Iris pigment epithelial cell (primary cell): ENCODE measurements around the gene ERCC3.
"Not testable (repeated sequence)": the region's sequence is repeated elsewhere in the genome, so short reads cannot be mapped to it uniquely, and the experiment has no call there.

Source experiments
- DNase-seq: peaks from one replicate; pipeline ENCODE4 v3.0.0-alpha.2; 2011; ENCODE audit warnings: low read depth

The ERCC3 gene

DNA sequence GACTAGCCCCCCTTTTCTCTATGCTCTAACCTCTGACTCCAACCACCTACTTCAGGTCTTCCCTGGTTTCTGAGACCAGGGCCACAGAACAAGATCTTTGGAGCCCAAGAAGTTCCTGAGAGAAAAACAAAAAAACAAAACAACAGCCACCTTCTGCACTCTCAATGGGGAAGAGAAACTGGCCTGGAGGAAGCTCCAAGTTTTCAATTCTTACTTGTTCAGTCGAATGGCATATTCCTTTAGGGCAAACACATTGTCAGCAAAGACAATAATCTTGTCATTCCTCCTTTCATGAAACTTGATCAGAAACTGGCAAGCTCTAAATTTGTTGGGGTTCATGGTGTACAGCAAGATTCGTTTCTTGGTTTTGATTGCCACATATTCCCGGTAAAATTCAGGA lies 15.0 kb downstream of the ERCC3 start:
- DNase-seq, result no peak

DNA sequence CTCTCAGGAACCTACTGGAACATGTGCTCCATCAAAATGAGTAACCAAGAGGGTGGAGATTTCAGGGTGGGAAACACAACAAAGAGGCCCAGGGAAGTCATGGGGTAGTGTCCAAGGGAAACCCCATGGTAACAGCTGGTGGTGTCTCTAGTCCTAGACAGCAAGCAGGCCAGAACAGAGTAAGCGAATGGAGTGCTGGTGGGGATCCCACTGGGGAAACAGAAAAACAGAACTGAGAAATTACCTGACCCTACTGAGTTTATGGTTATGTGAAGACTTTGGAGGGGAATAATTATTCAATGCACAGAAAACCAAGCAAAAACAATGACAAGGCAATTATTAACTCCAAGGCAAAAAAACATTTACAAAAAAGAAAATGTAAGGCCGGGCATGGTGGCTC lies 16.9 kb downstream of the ERCC3 start:
- DNase-seq, result peak; percentile 15

DNA sequence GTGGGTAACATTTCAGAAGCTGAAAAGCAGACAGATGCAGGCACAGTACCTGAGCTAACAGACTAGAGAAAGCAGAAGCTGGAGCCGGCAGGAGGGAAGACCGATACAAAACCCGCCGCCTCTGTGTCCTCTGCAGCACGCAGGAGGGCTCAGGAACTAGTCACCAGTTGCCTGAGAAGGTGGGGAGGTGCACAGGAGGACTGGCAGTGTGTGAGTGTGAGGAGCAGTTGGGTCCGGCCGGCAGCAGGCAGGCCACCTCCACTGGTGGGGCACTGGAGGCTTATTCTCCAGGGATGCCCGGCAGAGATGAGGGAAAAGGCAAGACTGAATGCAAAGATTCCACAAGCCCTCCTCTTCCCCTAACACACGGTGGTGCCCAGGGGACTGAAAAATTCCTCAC lies 18.2 kb downstream of the ERCC3 start:
- no peak for DNase-seq

DNA sequence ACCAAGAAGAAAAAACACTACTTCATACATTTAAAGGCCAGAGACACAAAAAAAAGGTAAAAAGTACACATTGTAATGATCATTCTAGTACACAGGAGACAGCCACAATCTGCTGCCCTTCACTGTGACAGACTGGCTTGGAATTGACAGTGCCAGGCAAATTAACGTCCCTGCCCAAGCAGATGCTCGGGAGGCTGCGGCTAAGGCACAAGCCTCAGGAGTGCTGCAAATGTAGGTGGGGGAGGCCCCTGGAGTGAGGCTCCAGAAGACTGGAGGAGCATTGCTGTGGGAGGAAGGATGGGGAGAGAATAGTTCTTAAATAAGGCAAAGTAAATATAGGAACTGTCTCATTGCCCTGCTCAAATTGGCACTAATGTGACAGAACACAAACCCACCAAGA lies 18.6 kb downstream of the ERCC3 start:
- DNase-seq, result no peak

DNA sequence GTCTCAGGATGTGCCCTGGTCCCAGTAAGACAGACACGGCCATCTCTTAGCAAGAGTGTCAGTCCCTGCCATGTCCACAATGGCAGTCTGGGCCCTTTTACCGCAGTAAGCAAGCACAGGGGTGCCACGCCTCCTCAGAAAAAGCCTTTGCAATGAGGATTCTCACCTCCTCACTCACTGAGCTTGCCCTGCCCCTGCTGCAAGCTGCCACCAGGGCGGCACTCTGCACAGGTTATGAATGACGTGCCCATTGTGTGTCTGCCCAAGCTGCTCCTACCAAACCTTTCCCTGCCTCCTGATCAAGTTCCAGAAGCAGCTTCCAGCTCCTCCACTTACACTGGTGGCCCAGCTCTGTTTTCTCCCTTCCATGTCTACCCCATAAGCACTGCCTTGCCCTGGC lies 23.3 kb downstream of the ERCC3 start:
- no peak for DNase-seq

DNA sequence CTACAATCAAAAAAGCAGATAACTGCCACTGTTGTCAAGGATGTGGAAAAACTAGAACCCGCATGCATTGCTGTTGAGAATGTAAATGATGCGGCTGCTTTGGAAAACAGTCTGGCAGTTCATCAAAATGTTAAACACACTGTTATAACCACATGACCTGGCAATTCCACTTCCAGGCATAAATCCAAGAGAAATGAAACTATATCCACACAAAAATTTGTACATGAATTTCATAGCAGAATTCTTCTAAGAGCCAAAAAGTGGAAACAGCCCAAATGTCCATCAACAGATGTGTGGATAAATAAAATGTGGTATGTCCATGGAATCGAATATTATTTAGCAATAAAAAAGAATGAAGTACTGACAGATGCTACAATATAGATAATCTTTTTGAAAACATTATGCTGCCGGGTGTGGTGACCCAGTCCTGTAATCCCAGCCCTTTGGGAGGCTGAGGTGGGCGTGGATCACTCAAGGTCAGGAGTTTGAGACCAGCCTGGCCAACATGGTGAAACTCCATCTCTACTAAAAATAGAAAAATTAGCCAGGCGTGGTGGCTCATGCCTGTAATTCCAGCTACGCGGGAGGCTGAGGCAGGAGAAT lies 32.0 kb downstream of the ERCC3 start:
- peak; percentile 41 for DNase-seq

DNA sequence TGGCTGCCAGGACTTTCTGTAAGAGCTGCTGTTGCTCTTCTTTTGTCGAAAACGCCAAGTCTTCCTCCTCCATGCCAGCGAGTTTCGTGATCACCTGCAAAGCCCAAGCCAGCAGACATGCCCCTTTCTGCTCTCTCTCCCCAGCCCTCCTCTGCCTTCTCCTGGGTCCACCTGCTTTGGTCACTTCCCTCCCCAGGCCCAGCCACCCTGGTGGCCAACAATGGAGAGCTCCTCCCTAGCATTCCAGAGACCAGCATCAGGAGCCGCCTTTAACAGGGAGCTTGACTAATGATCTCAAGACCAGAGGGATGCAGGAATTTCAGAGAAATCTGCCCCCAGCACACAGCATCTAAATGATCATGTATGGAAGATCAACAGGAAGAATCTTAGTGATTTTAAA lies 34.6 kb downstream of the ERCC3 start:
- DNase-seq, result no peak

DNA sequence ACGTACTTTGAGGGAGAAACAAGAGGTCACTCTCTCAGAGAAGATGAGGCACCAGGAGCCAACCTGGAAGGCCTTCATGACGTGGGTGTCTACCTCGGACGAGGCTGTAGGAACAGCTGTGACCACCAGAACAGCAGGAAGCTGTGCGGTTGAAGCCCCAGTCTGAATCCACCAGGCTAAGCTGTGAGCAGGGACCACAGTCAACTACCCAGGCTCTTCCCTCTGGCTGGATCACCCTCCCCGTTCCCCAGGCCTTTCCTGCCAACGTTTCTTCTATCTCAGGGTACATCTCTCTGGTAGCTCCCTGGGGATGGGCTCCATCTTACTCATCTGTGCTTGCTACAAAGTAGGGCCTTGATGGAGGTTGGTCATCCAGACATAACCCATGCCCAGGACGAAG lies 37.1 kb downstream of the ERCC3 start:
- DNase-seq, result no peak

DNA sequence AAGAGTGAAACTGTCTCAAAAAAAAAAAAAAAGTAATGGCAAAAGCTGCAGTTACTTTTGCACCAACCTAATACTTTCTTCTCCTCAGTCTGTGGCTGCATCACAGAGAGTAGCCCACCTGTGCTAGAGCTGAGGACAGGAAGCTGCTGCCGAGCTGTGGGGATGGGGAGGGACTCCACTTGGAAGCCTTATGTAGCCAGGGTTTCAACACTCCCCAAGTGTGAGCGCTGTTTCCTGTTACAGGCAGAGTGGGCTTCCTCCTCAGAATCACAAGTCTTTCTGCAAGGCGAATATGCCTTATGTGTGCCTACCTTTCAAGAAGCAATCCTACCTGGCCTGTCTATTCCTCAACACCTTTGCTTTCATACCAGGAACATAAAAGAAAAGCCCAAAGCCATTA lies 37.6 kb downstream of the ERCC3 start:
- DNase-seq, result no peak

DNA sequence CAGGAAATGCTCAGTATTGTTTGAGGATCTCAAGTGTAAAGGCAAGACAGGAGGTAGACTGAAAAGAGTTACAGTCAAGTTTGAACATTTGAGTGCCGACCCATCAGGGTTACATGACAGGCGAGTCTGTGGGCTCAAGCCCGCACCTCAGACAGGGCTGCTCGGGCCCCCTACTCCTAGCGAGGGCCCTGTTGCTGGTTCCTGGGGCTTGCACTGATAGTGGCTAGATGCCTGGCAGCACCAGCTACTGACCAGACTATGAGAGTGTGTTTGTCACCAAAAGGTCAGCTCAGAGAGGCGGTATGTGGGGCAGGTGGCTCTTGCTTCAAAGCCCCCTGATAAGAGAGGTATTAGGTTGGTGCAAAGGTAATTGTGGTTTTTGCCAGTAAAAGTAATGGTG lies 38.2 kb downstream of the ERCC3 start:
- no peak for DNase-seq

DNA sequence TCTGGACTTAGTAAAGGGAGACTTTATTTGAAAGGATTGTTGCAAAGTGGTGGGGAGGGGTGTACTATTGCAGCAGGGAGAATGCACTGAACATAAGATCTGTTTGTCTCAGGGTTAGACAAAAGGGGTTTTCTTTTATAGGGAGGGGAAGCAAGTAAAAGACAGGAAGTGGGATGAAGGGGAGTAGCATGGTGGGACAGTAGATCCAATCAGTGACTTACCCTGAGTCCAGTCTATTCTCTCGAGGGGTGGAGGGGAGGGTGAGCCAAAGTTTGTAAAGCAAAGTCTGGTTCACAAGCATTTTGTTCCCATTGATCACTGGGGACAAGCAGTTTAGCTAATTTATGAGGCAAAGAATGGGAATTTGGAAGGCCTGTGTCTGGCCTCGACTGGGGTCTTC lies 38.8 kb downstream of the ERCC3 start:
- DNase-seq, result no peak

DNA sequence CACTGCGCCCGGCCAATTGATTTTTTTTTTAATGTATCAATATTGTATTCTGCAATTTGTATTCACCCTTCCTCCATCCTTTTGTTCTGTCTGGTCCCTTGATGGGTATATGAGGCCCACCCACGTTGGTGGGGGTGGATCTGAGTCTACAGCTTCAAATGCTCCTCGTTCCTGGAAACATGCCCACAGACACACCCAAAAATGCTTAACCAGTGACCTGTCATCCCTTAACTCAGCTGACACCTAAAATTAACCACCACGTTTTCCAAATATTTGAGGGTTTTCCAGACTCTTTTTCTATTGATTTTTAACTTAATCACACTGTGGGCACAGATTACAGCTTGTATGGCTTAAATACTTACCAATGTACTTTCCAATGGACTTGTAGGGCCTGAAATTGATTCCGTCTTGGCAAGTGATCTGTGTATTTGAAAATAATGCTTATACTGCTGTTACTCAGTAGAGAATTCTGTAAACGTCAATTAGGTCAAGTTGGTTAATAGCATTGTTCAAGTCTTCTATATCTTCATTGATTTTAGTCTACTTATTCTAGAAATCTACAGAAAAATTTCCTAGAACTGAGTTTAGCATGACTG lies 39.5 kb downstream of the ERCC3 start:
- peak; percentile 23 for DNase-seq

DNA sequence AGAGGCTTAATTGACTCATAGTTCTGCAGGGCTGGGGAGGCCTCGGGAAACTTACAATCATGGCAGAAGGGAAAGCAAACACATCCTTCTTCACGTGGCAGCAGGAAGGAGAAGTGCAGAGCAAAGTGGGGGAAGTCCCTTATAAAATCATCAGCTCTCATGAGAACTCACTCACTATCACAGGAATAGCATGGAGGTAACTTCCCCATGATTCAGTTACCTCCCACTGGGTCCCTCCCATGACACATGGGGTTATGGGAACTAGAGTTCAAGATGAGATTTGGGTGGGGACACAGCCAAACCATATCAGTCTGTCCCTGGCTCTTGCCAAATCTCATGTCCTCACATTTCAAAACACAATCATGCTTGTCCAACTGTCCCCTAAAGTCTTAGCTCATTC lies 52.8 kb downstream of the ERCC3 start:
- not testable (repeated sequence) for DNase-seq

DNA sequence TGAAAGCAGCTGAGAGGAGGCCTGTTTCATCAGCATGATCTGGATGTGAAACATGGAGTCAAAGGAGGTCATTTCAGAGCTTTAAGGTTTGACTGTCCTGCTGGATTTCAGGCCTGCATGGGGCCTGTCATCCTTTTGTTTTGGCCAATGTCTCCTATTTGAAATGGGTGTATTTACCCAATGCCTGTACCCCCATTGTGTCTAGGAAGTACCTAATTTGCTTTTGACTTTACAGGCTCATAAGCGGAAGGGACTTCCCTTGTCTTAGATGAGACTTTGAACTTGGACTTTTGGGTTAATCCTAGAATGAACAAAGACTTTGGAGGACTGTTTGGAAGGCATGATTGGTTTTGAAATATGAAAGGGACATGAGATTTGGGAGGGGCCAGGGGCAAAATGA lies 54.5 kb downstream of the ERCC3 start:
- no peak for DNase-seq

DNA sequence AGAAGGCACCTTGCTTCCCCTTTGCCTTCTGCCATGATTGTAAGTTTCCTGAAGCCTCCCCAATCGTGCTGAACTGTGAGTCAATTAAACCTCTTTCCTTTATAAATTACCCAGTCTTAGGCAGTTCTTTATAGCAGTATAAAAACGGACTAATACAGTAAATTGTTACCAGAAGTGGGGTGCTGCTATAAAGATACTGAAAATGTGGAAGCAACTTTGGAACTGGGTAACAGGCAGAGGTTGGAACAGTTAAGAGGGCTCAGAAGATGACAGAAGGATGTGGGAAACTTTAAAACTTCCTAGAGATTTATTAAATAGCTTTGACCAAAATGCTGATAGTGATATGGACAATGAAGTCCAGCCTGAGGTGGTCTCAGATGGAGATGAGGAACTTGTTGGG lies 56.2 kb downstream of the ERCC3 start:
- not testable (repeated sequence) for DNase-seq

DNA sequence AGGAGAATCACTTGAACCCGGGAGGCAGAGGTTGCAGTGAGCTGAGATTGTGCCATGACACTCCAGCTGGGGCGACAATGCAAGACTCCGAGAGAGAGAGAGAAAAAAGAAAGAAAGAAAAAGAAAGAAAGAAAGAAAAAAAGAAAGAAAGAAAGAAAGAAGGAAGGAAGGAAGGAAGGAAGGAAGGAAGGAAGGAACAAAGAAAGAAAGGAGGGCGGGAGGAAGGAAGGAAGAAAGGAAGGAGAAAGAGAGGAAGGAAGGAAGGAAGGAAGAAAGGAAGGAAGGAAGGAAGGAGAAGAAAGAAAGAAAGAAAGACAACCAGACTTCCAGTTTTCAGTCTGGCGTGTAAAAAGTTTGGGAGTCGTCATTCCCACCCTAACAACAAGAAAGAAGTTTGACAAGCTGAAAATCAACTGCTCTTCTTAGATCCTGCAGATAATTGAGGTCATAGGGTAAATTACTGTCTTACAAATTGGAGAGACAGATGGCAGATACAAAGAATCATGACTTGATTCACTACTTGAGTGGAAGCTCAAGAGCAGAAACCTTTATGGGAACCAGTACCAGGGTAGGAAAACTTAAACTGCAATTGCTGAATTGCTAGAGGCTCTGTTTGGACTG lies 58.8 kb downstream of the ERCC3 start:
- no peak for DNase-seq

DNA sequence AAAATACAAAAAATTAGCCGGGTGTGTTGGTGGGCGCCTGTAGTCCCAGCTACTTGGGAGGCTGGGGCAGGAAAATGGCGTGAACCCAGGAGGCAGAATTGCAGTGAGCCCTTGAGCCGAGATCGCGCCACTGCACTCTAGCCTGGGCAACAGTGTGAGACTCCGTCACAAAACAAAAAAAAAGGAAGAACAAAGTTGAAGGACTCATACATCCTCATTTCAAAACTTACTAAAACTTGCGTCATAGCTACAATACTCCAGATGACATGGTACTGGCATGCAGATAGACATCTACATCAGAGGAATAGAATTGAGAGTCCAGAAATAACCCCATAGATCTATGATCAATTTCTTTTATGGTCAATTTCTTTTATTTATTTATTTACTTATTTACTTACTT lies 60.2 kb downstream of the ERCC3 start:
- DNase-seq, result no peak

DNA sequence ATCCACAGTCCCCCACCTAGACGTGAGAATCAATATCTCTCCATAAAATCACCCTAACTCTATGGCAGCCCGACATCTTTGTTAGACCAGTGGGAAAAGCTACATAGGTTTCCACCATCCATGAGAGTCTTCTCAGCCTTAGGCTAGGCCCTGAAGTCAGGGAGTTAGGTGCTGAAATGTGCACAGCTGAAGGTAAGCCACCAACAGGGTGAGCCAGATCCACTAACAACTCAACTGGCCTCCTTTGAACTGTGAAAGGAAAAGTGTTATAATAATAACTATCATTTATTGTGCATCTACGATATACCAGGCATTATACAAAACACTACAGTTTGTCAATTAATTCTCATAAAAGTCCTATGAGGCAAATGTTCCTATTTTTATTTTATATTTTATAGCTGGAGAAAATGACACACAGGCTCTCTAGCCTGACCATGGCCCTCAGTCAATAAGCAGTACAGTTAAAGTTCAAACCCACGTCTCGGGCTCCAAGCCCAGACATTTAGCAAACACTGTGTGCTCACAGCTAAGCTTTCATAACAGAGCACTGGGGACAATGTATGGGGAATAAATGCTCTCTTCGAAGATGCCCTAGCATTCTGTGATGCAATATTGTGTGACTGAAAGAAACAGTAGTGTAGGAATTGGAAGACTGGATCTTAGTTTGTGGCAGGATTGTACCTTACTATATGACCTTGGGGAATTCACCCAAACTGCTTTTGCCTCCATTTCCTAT lies 62.6 kb downstream of the ERCC3 start:
- peak; percentile 70 for DNase-seq

DNA sequence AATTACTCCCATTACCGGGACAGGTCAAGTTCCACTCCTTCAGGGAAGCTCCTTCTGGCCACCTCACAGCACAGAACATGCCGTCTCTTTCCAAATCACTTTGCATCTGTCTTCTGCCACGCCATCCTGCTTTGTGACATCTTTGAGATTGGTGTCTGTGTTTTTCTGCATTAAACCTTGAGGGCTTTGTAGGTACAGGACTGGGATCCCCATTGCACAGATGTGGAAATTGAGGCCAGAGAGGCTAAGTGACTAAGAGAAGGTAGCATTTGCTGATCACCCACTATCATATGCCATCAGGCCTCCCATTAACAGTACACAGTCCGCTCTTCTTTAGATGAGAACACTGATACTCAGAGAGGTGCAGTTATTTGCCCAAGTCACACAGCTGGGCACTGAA lies 64.4 kb downstream of the ERCC3 start:
- no peak for DNase-seq

DNA sequence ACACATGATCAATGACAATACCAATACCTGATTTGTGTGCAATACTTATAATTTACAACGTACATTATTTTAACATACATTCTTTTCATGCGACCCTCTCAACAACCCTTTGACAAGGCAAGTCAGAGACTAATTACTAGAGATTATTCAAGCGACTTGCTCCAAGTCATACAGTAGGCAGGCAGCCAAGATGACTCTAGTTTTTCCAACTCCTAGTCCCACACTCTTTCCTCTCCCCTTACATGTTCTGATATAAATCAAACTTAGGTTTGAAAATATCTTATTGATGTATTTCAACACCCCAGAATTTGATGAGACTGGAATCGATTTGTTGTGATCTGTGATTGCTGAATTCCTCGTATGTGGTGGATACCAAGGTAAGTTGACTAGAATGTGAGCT lies 65.8 kb downstream of the ERCC3 start:
- DNase-seq, result peak; percentile 52

DNA sequence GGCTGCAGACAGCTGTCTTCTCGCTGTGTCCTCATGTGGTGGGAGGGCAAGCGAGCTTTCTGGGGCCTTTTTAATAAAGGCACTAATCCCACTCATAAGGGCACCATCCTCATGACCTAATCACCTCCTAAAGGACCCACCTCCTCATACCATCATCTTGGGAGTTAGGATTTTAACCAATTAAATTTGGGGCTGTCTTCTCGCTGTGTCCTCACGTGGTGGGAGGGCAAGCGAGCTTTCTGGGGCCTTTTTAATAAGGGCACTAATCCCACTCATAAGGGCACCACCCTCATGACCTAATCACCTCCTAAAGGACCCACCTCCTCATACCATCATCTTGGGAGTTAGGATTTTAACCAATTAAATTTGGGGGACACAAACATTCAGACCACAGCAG lies 66.7 kb downstream of the ERCC3 start:
- DNase-seq, result not testable (repeated sequence)

DNA sequence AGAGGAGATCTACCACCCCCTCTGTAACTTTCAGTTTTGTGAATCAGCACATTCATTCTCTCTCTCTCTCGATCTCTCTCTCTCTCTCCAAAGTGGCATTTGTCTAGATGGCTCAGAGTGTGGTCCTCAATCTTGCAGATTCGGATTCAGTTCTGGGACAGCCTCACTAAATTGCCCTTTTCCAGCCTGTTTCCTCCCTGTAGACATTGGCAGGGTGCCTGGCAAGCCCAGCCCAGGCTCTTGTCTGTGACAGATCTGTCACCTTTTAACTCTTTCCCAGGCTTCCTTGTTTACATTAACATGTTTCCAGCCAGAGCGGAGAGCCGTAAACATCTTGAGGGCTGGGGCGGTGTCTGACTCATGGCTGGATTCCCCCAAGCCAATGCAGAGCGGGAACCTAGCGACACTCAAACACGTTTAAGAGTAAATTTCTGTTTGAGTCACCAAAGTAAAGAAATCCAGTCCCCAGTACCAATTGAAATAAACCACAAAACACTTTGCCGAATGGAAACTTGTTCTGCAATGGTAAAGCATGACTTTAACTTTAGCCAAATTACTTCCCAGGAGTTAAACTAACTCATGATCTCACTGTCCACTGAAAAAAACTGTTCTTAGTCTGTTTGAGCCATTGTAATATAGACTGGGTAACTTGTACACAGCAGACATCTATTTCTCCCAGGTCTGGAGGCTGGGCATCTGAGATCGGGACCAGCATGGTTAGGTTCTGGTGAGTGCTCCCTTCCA lies 67.3 kb downstream of the ERCC3 start:
- peak; percentile 94 for DNase-seq

DNA sequence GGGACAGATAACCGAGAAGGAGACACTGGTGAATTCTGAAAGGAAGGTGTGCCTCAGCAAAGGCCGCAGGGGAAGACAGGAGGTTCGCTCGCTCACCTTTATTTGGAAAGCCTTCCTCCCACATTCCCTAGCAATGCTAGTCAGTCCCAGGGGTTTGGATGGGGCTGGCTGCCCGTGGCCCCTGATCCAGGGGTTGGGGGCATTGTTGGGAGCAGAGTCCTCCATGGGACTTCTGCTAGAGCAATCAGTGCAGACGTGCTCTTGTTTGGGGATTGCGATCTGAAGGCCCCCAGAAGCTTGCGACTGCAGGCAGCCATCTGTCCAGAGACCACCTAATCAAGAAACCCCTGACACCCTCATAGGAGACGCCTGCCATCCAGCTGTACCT lies 67.8 kb downstream of the ERCC3 start:
- no peak for DNase-seq
